HepG2 (cell line): Measurements from ENCODE around the gene USP27X. TPM values are rescaled to one million over a fixed set of nuclear protein-coding genes. Genes with fewer than 3 reads are reported as not detected.

ENCODE experiments used
- ATAC-seq: fragments of 200-7000 bp; cut with Tn5 transposase; 3 replicates; pipeline ENCODE4 v1.9.1; 2020; ENCODE audit warnings: mild to moderate bottlenecking, moderate library complexity
- BruUV-seq: library from RNA; stranded (reverse); fragments of 400-500 nt; replicated peaks from 2 replicates; lab custom pipeline; 2021; lab: Mats Ljungman, UMichigan
- CTCF ChIA-PET: fragments of 300-600 bp; formaldehyde crosslinking; extraction: SDS; loops from one replicate; lab custom pipeline; 2021; ENCODE audit warnings: low total read pairs, inconsistent platforms, low intra/inter-chr PET ratio; lab: Yijun Ruan, JAX
- POLR2A ChIA-PET: fragments of 350-600 bp; sonication (Branson Sonifier 250); formaldehyde crosslinking; loops from one replicate; lab custom pipeline; 2020; ENCODE audit warnings: antibody characterized with exemption, inconsistent platforms; lab: Yijun Ruan, JAX
- DNase-seq: peaks from one replicate; pipeline ENCODE4 v3.0.0-alpha.2; 2015; ENCODE audit warnings: low spot score
- FAIRE-seq: peaks from 3 replicates; lab custom pipeline; 2011; peaks lifted over from hg19 to GRCh38; lab: Jason Lieb, UNC
- H2AFZ ChIP-seq: one replicate; pipeline ENCODE4 v1.6.1; 2011; ENCODE audit warnings: low read length, inconsistent platforms
- H3K27ac ChIP-seq: fragments of 300-600 bp; 3 replicates; pipeline ENCODE4 v1.8.0; 2011; ENCODE audit warnings: mixed run types, mild to moderate bottlenecking, mixed read lengths, low read length, inconsistent platforms; ENCODE audit not compliant: insufficient read depth; ENCODE audit errors: extremely low read length
- H3K27me3 ChIP-seq, 2 experiments: fragments of 200-600 bp in 1 of 2; 2 replicates in 1 of 2; 3 replicates in 1 of 2; pipeline versions ENCODE4 v1.6.0 to v1.8.0; 2011; ENCODE audit warnings: low read length in 2 of 2, mild to moderate bottlenecking in 2 of 2, moderate library complexity in 2 of 2, inconsistent platforms in 1 of 2; ENCODE audit not compliant: insufficient read depth in 2 of 2, control insufficient read depth in 1 of 2
- H3K36me3 ChIP-seq, 2 experiments: fragments of 200-600 bp in 1 of 2; replicated peaks in 1 of 2; 2 replicates in 1 of 2; 3 replicates in 1 of 2; pipeline versions ENCODE4 v1.5.1 to v1.8.0; 2011; ENCODE audit warnings: low read length in 2 of 2, inconsistent platforms in 1 of 2; ENCODE audit not compliant: insufficient read depth in 2 of 2, control insufficient read depth in 1 of 2
- H3K4me1 ChIP-seq: 2 replicates; pipeline ENCODE4 v1.5.1; 2012; ENCODE audit warnings: low read length, inconsistent platforms; ENCODE audit not compliant: insufficient read depth
- H3K4me2 ChIP-seq: 2 replicates; pipeline ENCODE4 v1.6.0; 2011; ENCODE audit warnings: low read depth, low read length, inconsistent platforms
- H3K4me3 ChIP-seq, 3 experiments: fragments of 200-600 bp in 1 of 3; sonication (generic), shearing (Covaris generic) in 1 of 3; replicated peaks in 1 of 3; 2 replicates each; pipeline ENCODE4 v1.5.1; 2011 to 2016; ENCODE audit warnings: low read length in 3 of 3, inconsistent platforms in 2 of 3, low read depth in 2 of 3, mild to moderate bottlenecking in 2 of 3, control low read depth in 1 of 3, mixed read lengths in 1 of 3; ENCODE audit not compliant: insufficient read depth in 1 of 3
- H3K79me2 ChIP-seq: one replicate; pipeline ENCODE4 v1.6.1; 2011; ENCODE audit warnings: low read length, inconsistent platforms; ENCODE audit not compliant: insufficient read depth
- H3K9ac ChIP-seq: 2 replicates; pipeline ENCODE4 v1.6.0; 2011; ENCODE audit warnings: mild to moderate bottlenecking, low read depth, low read length, inconsistent platforms; ENCODE audit not compliant: insufficient read depth
- H3K9me3 ChIP-seq: 2 replicates; pipeline ENCODE4 v1.5.1; 2012; ENCODE audit warnings: mild to moderate bottlenecking, low read length
- H4K20me1 ChIP-seq: 2 replicates; pipeline ENCODE4 v1.6.0; 2011; ENCODE audit warnings: inconsistent platforms, mild to moderate bottlenecking, low read length, moderate library complexity; ENCODE audit not compliant: insufficient read depth
- CEBPB ChIP-seq: IDR thresholded peaks from 2 replicates; pipeline ENCODE4 v1.6.1; 2011; ENCODE audit warnings: low read depth, low read length, improper control_type of control experiment, borderline replicate concordance
- CTCF ChIP-seq: sonication (generic); formaldehyde crosslinking; IDR thresholded peaks from 2 replicates; pipeline ENCODE4 v1.5.0; 2020; ENCODE audit warnings: mild to moderate bottlenecking, missing genetic modification reagents, moderate library complexity
- RAD21 ChIP-seq: fragments of 450-650 bp; formaldehyde crosslinking; IDR thresholded peaks from 2 replicates; pipeline ENCODE4 v1.5.0; 2020; ENCODE audit warnings: mild to moderate bottlenecking
- RXRA ChIP-seq: sonication (generic); formaldehyde crosslinking; IDR thresholded peaks from 2 replicates; pipeline ENCODE4 v1.5.1; 2020; ENCODE audit warnings: missing genetic modification reagents
- SKIL ChIP-seq: sonication (generic); formaldehyde crosslinking; IDR thresholded peaks from 2 replicates; pipeline ENCODE4 v1.8.0; 2022; ENCODE audit warnings: missing genetic modification reagents, mild to moderate bottlenecking, moderate library complexity, borderline replicate concordance
- SRF ChIP-seq: IDR thresholded peaks from 2 replicates; pipeline ENCODE4 v1.6.1; 2011; ENCODE audit warnings: mild to moderate bottlenecking, low read depth, low read length, moderate library complexity
- STAG1 ChIP-seq: sonication (generic); formaldehyde crosslinking; IDR thresholded peaks from 2 replicates; pipeline ENCODE4 v1.4.0; 2020; ENCODE audit warnings: missing genetic modification reagents
- WGBS: methylation state at CpG from one replicate; pipeline ENCODE4 v1.1.6; 2017; ENCODE audit warnings: low lambda C conversion rate; 5-methylcytosine and 5-hydroxymethylcytosine counted together
- in situ Hi-C: cut with HindIII; loops from 2 replicates; pipeline ENCODE4 v1.10.0; 2017; ENCODE audit warnings: low pct_unique_long_range_greater_than_20kb; ENCODE audit not compliant: extremely low pct_ligation_motif_present
- intact Hi-C: fragments of 100-400 bp; cut with micrococcal nuclease; formaldehyde crosslinking; loops from one replicate; pipeline ENCODE4 v1.10.0; 2022; ENCODE audit not compliant: unreplicated experiment
- polyA plus RNA-seq, 8 experiments: library from polyadenylated mRNA; depleted of rRNA in 3 of 8; stranded (reverse) in 7 of 8; unstranded in 1 of 8; fragments of >200 nt; fragmentation: Illumina TruSeq in 4 of 8; extraction: Trizol in 4 of 8; gene quantifications; 2 replicates each; pipeline versions ENCODE4 v1.2.1 to v1.2.3, GENCODE V29; 2011 to 2016; ENCODE audit warnings: low read depth in 4 of 8, missing spikeins in 1 of 8, mixed read lengths in 1 of 8; ENCODE audit not compliant: insufficient read depth in 1 of 8
- total RNA-seq, 5 experiments: library from RNA; depleted of rRNA; stranded (reverse); fragments of >200 nt; fragmentation: Illumina TruSeq; extraction: Trizol; gene quantifications; 2 replicates each; pipeline ENCODE4 v1.2.3, GENCODE V29; 2016; ENCODE audit warnings: low read depth in 1 of 5

USP27X gene
- total and polyA plus RNA-seq, 2 of the 13 experiments (the other 11 are each of a cell fraction or from before 2014, with no cell fraction given) = 7.2 to 9.7 TPM

- TF ChIP-seq SRF (no peak), SKIL (CRISPR knock-in tag) (no peak), CEBPB (no peak)
These were observed 31.1 kb downstream of the USP27X start (continued) for GRCh38 chrX:49910344-49910743.

GRCh38 chrX:49912086-49912485 is 32.8 kb downstream of the USP27X start:
- FAIRE-seq = no peak
- Histone ChIP-seq H3K4me3 (no peak overlapping the region), H3K27me3 (no peaks in the 10 kb centered on the region), H3K79me2 (no peaks in the 10 kb centered on the region), H2AFZ (no peak overlapping the region), H3K36me3 (no peaks in the 10 kb centered on the region), H4K20me1 (no peaks in the 10 kb centered on the region), H3K4me2 (peak overlapping the region; percentile 36; the same call in 1 of the 2 replicates), H3K9me3 (no peaks in the 10 kb centered on the region), H3K9ac (no peak overlapping the region), H3K4me1 (peaks cover 19% of the 10 kb centered on the region), H3K27ac (no peak overlapping the region)
- TF ChIP-seq RAD21 (CRISPR knock-in tag) = peak; percentile 48; the same call in 1 of the 2 replicates
- TF ChIP-seq STAG1 (CRISPR knock-in tag) = peak; percentile 84
- no peak for TF ChIP-seq RXRA
- TF ChIP-seq CTCF (CRISPR knock-in tag) = peak; percentile 78
- peak; percentile 93 for ATAC-seq
- intact Hi-C loops (loop anchor here (1.0 to 2.0 kb wide), 2 partner anchors 27 to 72 kb away; no protein-coding TSS in a partner anchor), in situ Hi-C loops (loop anchor here (5.0 to 25.0 kb wide), 3 partner anchors 70 to 675 kb away; no protein-coding TSS in a partner anchor)
- peak; percentile 23 for DNase-seq
- CTCF ChIA-PET = interaction anchor here (0.6 to 1.2 kb wide), 2 partner anchors 28 to 72 kb away, joined by 3 to 4 read pairs; no protein-coding TSS in a partner anchor
- POLR2A ChIA-PET = interaction anchor here (1.0 to 1.6 kb wide), 2 partner anchors 33 to 69 kb away, joined by 4 to 6 read pairs; partner anchors contain the start of gene USP27X
- BruUV-seq = no TSS peak
- no CpG with 5 or more reads among the region's 3 CpGs for WGBS
